HepG2 (cell line): ENCODE measurements around the gene RAB42. TPM values are rescaled to one million over a fixed set of nuclear protein-coding genes. Genes with fewer than 3 reads are reported as not detected.
A peak's percentile ranks its signal among the peaks of the same experiment; 100 is the strongest.

Experiments
- ATAC-seq: fragments of 200-7000 bp; cut with Tn5 transposase; 3 replicates; pipeline ENCODE4 v1.9.1; 2020; ENCODE audit warnings: mild to moderate bottlenecking, moderate library complexity
- BruUV-seq: library from RNA; stranded (reverse); fragments of 400-500 nt; replicated peaks from 2 replicates; lab custom pipeline; 2021; lab: Mats Ljungman, UMichigan
- CTCF ChIA-PET: fragments of 300-600 bp; formaldehyde crosslinking; extraction: SDS; loops from one replicate; lab custom pipeline; 2021; ENCODE audit warnings: low total read pairs, inconsistent platforms, low intra/inter-chr PET ratio; lab: Yijun Ruan, JAX
- POLR2A ChIA-PET: fragments of 350-600 bp; sonication (Branson Sonifier 250); formaldehyde crosslinking; loops from one replicate; lab custom pipeline; 2020; ENCODE audit warnings: antibody characterized with exemption, inconsistent platforms; lab: Yijun Ruan, JAX
- DNase-seq: peaks from one replicate; pipeline ENCODE4 v3.0.0-alpha.2; 2015; ENCODE audit warnings: low spot score
- FAIRE-seq: peaks from 3 replicates; lab custom pipeline; 2011; peaks lifted over from hg19 to GRCh38; lab: Jason Lieb, UNC
- H2AFZ ChIP-seq: one replicate; pipeline ENCODE4 v1.6.1; 2011; ENCODE audit warnings: low read length, inconsistent platforms
- H3K27ac ChIP-seq: fragments of 300-600 bp; 3 replicates; pipeline ENCODE4 v1.8.0; 2011; ENCODE audit warnings: mixed run types, mild to moderate bottlenecking, mixed read lengths, low read length, inconsistent platforms; ENCODE audit not compliant: insufficient read depth; ENCODE audit errors: extremely low read length
- H3K27me3 ChIP-seq, 2 experiments: fragments of 200-600 bp in 1 of 2; 2 replicates in 1 of 2; 3 replicates in 1 of 2; pipeline versions ENCODE4 v1.6.0 to v1.8.0; 2011; ENCODE audit warnings: low read length in 2 of 2, mild to moderate bottlenecking in 2 of 2, moderate library complexity in 2 of 2, inconsistent platforms in 1 of 2; ENCODE audit not compliant: insufficient read depth in 2 of 2, control insufficient read depth in 1 of 2
- H3K36me3 ChIP-seq, 2 experiments: fragments of 200-600 bp in 1 of 2; replicated peaks in 1 of 2; 2 replicates in 1 of 2; 3 replicates in 1 of 2; pipeline versions ENCODE4 v1.5.1 to v1.8.0; 2011; ENCODE audit warnings: low read length in 2 of 2, inconsistent platforms in 1 of 2; ENCODE audit not compliant: insufficient read depth in 2 of 2, control insufficient read depth in 1 of 2
- H3K4me1 ChIP-seq: 2 replicates; pipeline ENCODE4 v1.5.1; 2012; ENCODE audit warnings: low read length, inconsistent platforms; ENCODE audit not compliant: insufficient read depth
- H3K4me2 ChIP-seq: 2 replicates; pipeline ENCODE4 v1.6.0; 2011; ENCODE audit warnings: low read depth, low read length, inconsistent platforms
- H3K4me3 ChIP-seq, 3 experiments: fragments of 200-600 bp in 1 of 3; sonication (generic), shearing (Covaris generic) in 1 of 3; replicated peaks in 1 of 3; 2 replicates each; pipeline ENCODE4 v1.5.1; 2011 to 2016; ENCODE audit warnings: low read length in 3 of 3, inconsistent platforms in 2 of 3, low read depth in 2 of 3, mild to moderate bottlenecking in 2 of 3, control low read depth in 1 of 3, mixed read lengths in 1 of 3; ENCODE audit not compliant: insufficient read depth in 1 of 3
- H3K79me2 ChIP-seq: one replicate; pipeline ENCODE4 v1.6.1; 2011; ENCODE audit warnings: low read length, inconsistent platforms; ENCODE audit not compliant: insufficient read depth
- H3K9ac ChIP-seq: 2 replicates; pipeline ENCODE4 v1.6.0; 2011; ENCODE audit warnings: mild to moderate bottlenecking, low read depth, low read length, inconsistent platforms; ENCODE audit not compliant: insufficient read depth
- H3K9me3 ChIP-seq: 2 replicates; pipeline ENCODE4 v1.5.1; 2012; ENCODE audit warnings: mild to moderate bottlenecking, low read length
- H4K20me1 ChIP-seq: 2 replicates; pipeline ENCODE4 v1.6.0; 2011; ENCODE audit warnings: inconsistent platforms, mild to moderate bottlenecking, low read length, moderate library complexity; ENCODE audit not compliant: insufficient read depth
- HOXA3 ChIP-seq: sonication (generic); formaldehyde crosslinking; IDR thresholded peaks from 2 replicates; pipeline ENCODE4 v1.5.0; 2020; ENCODE audit warnings: missing genetic modification reagents
- IKZF1 ChIP-seq: fragments of 450-650 bp; IDR thresholded peaks from 2 replicates; pipeline ENCODE4 v1.7.1; 2016
- KMT2B ChIP-seq: IDR thresholded peaks from 2 replicates; pipeline ENCODE4 v1.6.1; 2016; ENCODE audit warnings: missing genetic modification reagents, missing compliant biosample characterization
- POLR2A ChIP-seq, 2 experiments: IDR thresholded peaks; 2 replicates each; pipeline ENCODE4 v1.6.1; 2011; ENCODE audit warnings: low read depth in 2 of 2, low read length in 2 of 2, mild to moderate bottlenecking in 1 of 2, moderate library complexity in 1 of 2; ENCODE audit not compliant: insufficient read depth in 1 of 2
- POLR2AphosphoS5 ChIP-seq: IDR thresholded peaks from 2 replicates; pipeline ENCODE4 v1.6.1; 2012; ENCODE audit warnings: low read depth, low read length
- RBM22 ChIP-seq: fragments of 200-400 bp; formaldehyde crosslinking; optimal IDR thresholded peaks from 2 replicates; pipeline ENCODE3; 2017; ENCODE audit warnings: mild to moderate bottlenecking, low read length, moderate library complexity
- RBM39 ChIP-seq: fragments of 200-400 bp; formaldehyde crosslinking; IDR thresholded peaks from one replicate; pipeline ENCODE4 v1.6.1; 2018; ENCODE audit warnings: antibody characterized with exemption, mild to moderate bottlenecking, low read depth, low read length; ENCODE audit not compliant: poor library complexity, severe bottlenecking
- WGBS: methylation state at CpG from one replicate; pipeline ENCODE4 v1.1.6; 2017; ENCODE audit warnings: low lambda C conversion rate; 5-methylcytosine and 5-hydroxymethylcytosine counted together
- in situ Hi-C: cut with HindIII; loops from 2 replicates; pipeline ENCODE4 v1.10.0; 2017; ENCODE audit warnings: low pct_unique_long_range_greater_than_20kb; ENCODE audit not compliant: extremely low pct_ligation_motif_present
- intact Hi-C: fragments of 100-400 bp; cut with micrococcal nuclease; formaldehyde crosslinking; loops from one replicate; pipeline ENCODE4 v1.10.0; 2022; ENCODE audit not compliant: unreplicated experiment
- polyA plus RNA-seq, 8 experiments: library from polyadenylated mRNA; depleted of rRNA in 3 of 8; stranded (reverse) in 7 of 8; unstranded in 1 of 8; fragments of >200 nt; fragmentation: Illumina TruSeq in 4 of 8; extraction: Trizol in 4 of 8; gene quantifications; 2 replicates each; pipeline versions ENCODE4 v1.2.1 to v1.2.3, GENCODE V29; 2011 to 2016; ENCODE audit warnings: low read depth in 4 of 8, missing spikeins in 1 of 8, mixed read lengths in 1 of 8; ENCODE audit not compliant: insufficient read depth in 1 of 8
- total RNA-seq, 5 experiments: library from RNA; depleted of rRNA; stranded (reverse); fragments of >200 nt; fragmentation: Illumina TruSeq; extraction: Trizol; gene quantifications; 2 replicates each; pipeline ENCODE4 v1.2.3, GENCODE V29; 2016; ENCODE audit warnings: low read depth in 1 of 5
- TF ChIP-seq, protein P1 (sequence below): IDR thresholded peaks from 2 replicates; pipeline ENCODE4 v1.6.1; 2018; ENCODE audit warnings: missing genetic modification reagents

RAB42 gene
- total and polyA plus RNA-seq, 2 of the 13 experiments (the other 11 are each of a cell fraction or from before 2014, with no cell fraction given) = 10.4 to 166 TPM

DNA sequence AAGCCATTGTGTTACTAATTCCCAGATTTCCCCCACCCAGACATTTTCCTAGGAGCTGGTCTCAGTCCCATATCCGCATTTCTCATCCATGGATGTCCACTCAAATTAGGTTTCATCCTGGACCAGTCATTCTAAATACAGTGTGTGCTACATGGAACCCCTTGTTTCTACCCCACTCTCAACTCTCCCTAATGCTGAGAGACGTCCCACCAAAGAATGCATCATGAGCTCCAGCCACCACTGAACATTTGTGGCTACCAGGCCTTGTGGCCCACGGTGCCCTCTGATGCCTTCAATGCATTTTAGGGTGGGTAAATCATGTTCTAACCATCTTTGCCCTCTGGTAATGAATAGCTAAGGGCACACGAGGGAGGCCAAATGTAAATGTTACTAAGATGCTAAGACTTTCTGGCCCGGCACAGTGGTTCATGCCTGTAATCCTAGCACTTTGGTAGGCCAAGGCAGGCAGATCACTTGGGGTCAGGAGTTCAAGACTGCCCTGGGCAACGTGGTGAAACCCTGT lies 13.3 kb upstream of the RAB42 start:
- no peak overlapping the region for H2AFZ ChIP-seq
- peak; percentile 83 for TF ChIP-seq RBM22
- TF ChIP-seq POLR2A (IDR thresholded peaks at IDR 0.05; ENCODE audit: insufficient read depth in 1 of 2, low read depth in 2 of 2, low read length in 2 of 2) = peak in 1 of 2 experiments; percentile 35; a peak in 1 of 4 replicates
- no peak for TF ChIP-seq KMT2B
- peak; percentile 37; the same call in 1 of the 2 replicates for TF ChIP-seq POLR2AphosphoS5
- peak; percentile 3; the same call in 1 of the 2 replicates for TF ChIP-seq HOXA3 (CRISPR knock-in tag)
- ATAC-seq (no peak), DNase-seq (no peak), FAIRE-seq (no peak)
- peak overlapping the region; percentile 76 for H3K4me2 ChIP-seq
- in situ Hi-C loops (loop anchor here (25.0 kb wide), 1 partner anchor 341 kb away; the partner anchor contains the start of genes ATP5IF1 and DNAJC8), intact Hi-C loops (no loop called here)
- H3K9ac ChIP-seq = no peak overlapping the region
- POLR2A ChIA-PET = interaction anchor here (0.8 to 6.6 kb wide), 10 partner anchors 9 to 71 kb away, joined by 3 to 139 read pairs (median 5); partner anchors contain the start of genes RAB42, RCC1 and RNU11
- H3K9me3 ChIP-seq = no peaks in the 10 kb centered on the region
- CTCF ChIA-PET = no interaction called here
- 80% methylated on average over 6 of the region's 6 CpGs for WGBS
- peak overlapping the region in 1 of 3 experiments; percentile 96; a peak in 1 of 6 replicates for H3K4me3 ChIP-seq
- peaks cover 45% of the 10 kb centered on the region for H4K20me1 ChIP-seq
- H3K27me3 ChIP-seq = peaks cover 0 to 3% of the 10 kb centered on the region in 2 experiments; a peak in 1 of 5 replicates
- H3K36me3 ChIP-seq = peaks cover 13 to 39% of the 10 kb centered on the region in 2 experiments
- BruUV-seq = no TSS peak
- peaks cover 29% of the 10 kb centered on the region for H3K4me1 ChIP-seq
- no peak overlapping the region for H3K27ac ChIP-seq
- peaks cover 28% of the 10 kb centered on the region for H3K79me2 ChIP-seq

GRCh38 chr1:28579401-28579800 lies 12.7 kb upstream of the RAB42 start:
- peaks cover 29% of the 10 kb centered on the region for H3K4me1 ChIP-seq
- H3K4me3 ChIP-seq = peak overlapping the region; percentile 95 to 99 (median 96)
- H3K9ac ChIP-seq = peak overlapping the region; percentile 96
- ChIA-PET POLR2A (interaction anchor here (0.6 to 6.6 kb wide), 10 partner anchors 10 to 71 kb away, joined by 3 to 139 read pairs (median 10); partner anchors contain the start of genes RAB42, RCC1 and TRNAU1AP), CTCF (no interaction called here)
- no peak for ATAC-seq
- FAIRE-seq = no peak
- peaks cover 13 to 39% of the 10 kb centered on the region in 2 experiments for H3K36me3 ChIP-seq
- H3K27me3 ChIP-seq = peaks cover 0 to 3% of the 10 kb centered on the region in 2 experiments; a peak in 1 of 5 replicates
- H3K9me3 ChIP-seq = no peaks in the 10 kb centered on the region
- peak overlapping the region; percentile 76 for H3K4me2 ChIP-seq
- intact Hi-C loops = no loop called here
- peaks cover 45% of the 10 kb centered on the region for H4K20me1 ChIP-seq
- WGBS = 93% methylated on average over 1 of the region's 1 CpG
- in situ Hi-C loops = loop anchor here (25.0 kb wide), 1 partner anchor 342 kb away; the partner anchor contains the start of genes ATP5IF1 and DNAJC8
- no peak for DNase-seq
- BruUV-seq = no TSS peak
- H3K79me2 ChIP-seq = peaks cover 28% of the 10 kb centered on the region
- peak overlapping the region; percentile 28 for H3K27ac ChIP-seq
- no peak overlapping the region for H2AFZ ChIP-seq
- TF ChIP-seq, protein P1, sequence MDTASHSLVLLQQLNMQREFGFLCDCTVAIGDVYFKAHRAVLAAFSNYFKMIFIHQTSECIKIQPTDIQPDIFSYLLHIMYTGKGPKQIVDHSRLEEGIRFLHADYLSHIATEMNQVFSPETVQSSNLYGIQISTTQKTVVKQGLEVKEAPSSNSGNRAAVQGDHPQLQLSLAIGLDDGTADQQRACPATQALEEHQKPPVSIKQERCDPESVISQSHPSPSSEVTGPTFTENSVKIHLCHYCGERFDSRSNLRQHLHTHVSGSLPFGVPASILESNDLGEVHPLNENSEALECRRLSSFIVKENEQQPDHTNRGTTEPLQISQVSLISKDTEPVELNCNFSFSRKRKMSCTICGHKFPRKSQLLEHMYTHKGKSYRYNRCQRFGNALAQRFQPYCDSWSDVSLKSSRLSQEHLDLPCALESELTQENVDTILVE = no peak
- TF ChIP-seq IKZF1 (no peak), RBM39 (no peak)
